Lower leg skin (tissue), 4 donors: ENCODE results near the gene LTBP2. TPM values are rescaled to one million over a fixed set of nuclear protein-coding genes. Genes with fewer than 3 reads are reported as not detected.

Experiments used
- DNase-seq, 2 donors: peaks; one replicate each; pipeline ENCODE4 v3.0.0-alpha.2; 2019; ENCODE audit warnings: low spot score in 2 of 2
- H3K4me3 ChIP-seq: fragments of 200-600 bp; sonication (generic); 2 replicates; pipeline ENCODE4 v1.5.1; 2017; ENCODE audit warnings: mild to moderate bottlenecking, low read depth; ENCODE audit not compliant: poor library complexity, severe bottlenecking
- CTCF ChIP-seq, 3 donors: fragments of 450-650 bp; IDR thresholded peaks; one replicate each; pipeline ENCODE4 v1.5.1; 2016; ENCODE audit warnings: antibody characterized with exemption in 3 of 3, mild to moderate bottlenecking in 3 of 3, moderate library complexity in 2 of 3
- POLR2A ChIP-seq, 2 donors: fragments of 450-650 bp; IDR thresholded peaks; one replicate each; pipeline ENCODE4 v1.6.1; 2016 to 2017; ENCODE audit warnings: antibody characterized with exemption in 2 of 2, mild to moderate bottlenecking in 1 of 2, moderate library complexity in 1 of 2
- WGBS, 2 donors: methylation state at CpG; one replicate each; pipeline ENCODE4 v1.1.5; 2018; 5-methylcytosine and 5-hydroxymethylcytosine counted together
- intact Hi-C: fragments of 100-400 bp; cut with DNase I; formaldehyde crosslinking; loops from one replicate; pipeline ENCODE4 v1.15.0; 2023; ENCODE audit warnings: low total_unique reads
- total RNA-seq, 4 donors: library from RNA; depleted of rRNA; stranded (reverse); fragments of >200 nt; gene quantifications; one replicate each; pipeline ENCODE4 v1.1.0, GENCODE V29; 2016

LTBP2 gene
- total RNA-seq, 4 donors from 2014 or later: 13.7 to 39.3 (median 25.9) TPM

DNA sequence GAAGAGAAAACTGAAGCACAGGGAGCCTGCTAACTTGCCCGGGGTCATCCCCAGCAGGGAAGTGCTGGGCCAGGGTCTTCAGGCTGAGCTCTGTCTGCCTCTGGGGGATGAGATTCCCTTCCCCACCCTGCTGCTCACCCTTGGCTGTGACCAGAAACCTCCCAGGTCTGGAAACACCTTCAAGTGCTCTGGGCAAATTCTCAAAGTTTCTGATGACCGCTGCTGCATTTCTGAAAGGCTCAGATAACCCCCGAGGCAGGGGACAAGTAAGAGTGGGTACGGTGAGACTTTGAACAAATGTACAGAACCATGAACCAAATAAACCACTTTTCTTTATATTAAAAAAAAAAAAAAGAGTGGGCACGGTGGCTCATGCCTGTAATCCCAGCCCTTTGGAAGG lies 41.3 kb downstream of the LTBP2 start:
- TF ChIP-seq CTCF (IDR thresholded peaks at IDR 0.05): no peak
- no peak for TF ChIP-seq POLR2A (IDR thresholded peaks at IDR 0.05)
- intact Hi-C loops: no loop called here
- H3K4me3 ChIP-seq: no peak overlapping the region
- WGBS, 2 donors: 58 to 69% methylated on average over 5 of the region's 5 CpGs
- DNase-seq: no peak

- DNase-seq: no peak
- no peak for TF ChIP-seq POLR2A (IDR thresholded peaks at IDR 0.05)
- TF ChIP-seq CTCF (IDR thresholded peaks at IDR 0.05): no peak
- WGBS, 2 donors: 38 to 39% methylated on average over 8 of the region's 8 CpGs
- H3K4me3 ChIP-seq: no peak overlapping the region
- intact Hi-C loops: no loop called here
Measured at GRCh38 chr14:74569806-74570591, 42.0 kb downstream of the LTBP2 start.

GRCh38 chr14:74569387-74569786 lies 42.6 kb downstream of the LTBP2 start:
- no peak overlapping the region for H3K4me3 ChIP-seq
- intact Hi-C loops: no loop called here
- no peak for DNase-seq
- TF ChIP-seq POLR2A (IDR thresholded peaks at IDR 0.05): no peak
- TF ChIP-seq CTCF (IDR thresholded peaks at IDR 0.05): no peak
- 49 to 62% methylated on average over 2 of the region's 2 CpGs for WGBS, 2 donors

DNA sequence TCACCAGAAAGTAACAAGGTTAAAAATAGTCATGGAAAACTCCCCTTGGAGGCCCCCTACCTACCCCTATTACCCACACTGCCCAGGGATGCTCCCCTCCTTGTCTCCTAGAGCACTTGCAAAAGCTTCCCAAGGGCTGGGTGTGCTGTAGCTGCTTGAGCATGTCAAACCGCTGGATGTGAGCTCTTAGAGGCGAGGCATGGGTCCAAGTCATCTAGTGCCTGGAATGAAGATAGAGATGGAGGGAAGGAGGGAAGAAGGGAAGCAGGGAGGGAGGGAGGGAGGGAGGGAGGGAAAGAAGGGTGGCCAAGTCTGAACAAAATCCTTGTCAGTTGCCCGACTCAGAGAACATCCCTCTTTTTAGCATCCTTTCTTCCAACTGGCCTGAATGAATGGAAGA lies 43.1 kb downstream of the LTBP2 start:
- 48 to 51% methylated on average over 3 of the region's 3 CpGs for WGBS, 2 donors
- intact Hi-C loops: no loop called here

DNA sequence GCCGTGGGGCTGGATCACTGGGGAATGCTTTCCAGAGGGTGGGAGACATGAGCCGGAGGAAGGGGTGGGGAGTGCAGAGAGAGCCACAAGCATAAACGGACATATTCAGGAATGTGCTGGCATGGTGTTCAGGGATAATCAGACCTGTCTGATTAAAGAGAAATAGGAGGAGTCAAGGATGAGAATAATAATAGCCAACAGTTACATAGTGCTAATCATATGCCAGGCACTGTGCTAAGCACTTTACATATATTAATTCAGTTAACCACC lies 43.7 kb downstream of the LTBP2 start:
- 39 to 44% methylated on average over 3 of the region's 3 CpGs for WGBS, 2 donors
- TF ChIP-seq POLR2A (IDR thresholded peaks at IDR 0.05) (no peak), CTCF (IDR thresholded peaks at IDR 0.05) (no peak)

More for the DNA sequence above, 43.1 kb downstream of the LTBP2 start:
- H3K4me3 ChIP-seq: no peak overlapping the region
- TF ChIP-seq CTCF (IDR thresholded peaks at IDR 0.05): no peak
- TF ChIP-seq POLR2A (IDR thresholded peaks at IDR 0.05): no peak
- no peak for DNase-seq

More for the DNA sequence above, 43.7 kb downstream of the LTBP2 start:
- DNase-seq: no peak
- intact Hi-C loops: no loop called here
- no peak overlapping the region for H3K4me3 ChIP-seq
